GM10266 (cell line): ENCODE measurements around the gene CYREN.
A peak's percentile ranks its signal among the peaks of the same experiment; 100 is the strongest.
"Not testable (repeated sequence)": the region's sequence is repeated elsewhere in the genome, so short reads cannot be mapped to it uniquely, and the experiment has no call there.

Source experiments
- DNase-seq: peaks from one replicate; pipeline ENCODE4 v3.0.0; 2012; ENCODE audit errors: extremely low spot score
- CTCF ChIP-seq: IDR thresholded peaks from 2 replicates; pipeline ENCODE4 v1.5.1; 2012; ENCODE audit warnings: mild to moderate bottlenecking, low read depth; ENCODE audit not compliant: control insufficient read depth, insufficient read depth; ENCODE audit errors: missing control alignments

Gene CYREN

GRCh38 chr7:135174941-135175340 is 4.4 kb upstream of the CYREN start:
- DNase-seq, result no peak
- TF ChIP-seq CTCF, result no peak

GRCh38 chr7:135173916-135174315 is 3.4 kb upstream of the CYREN start:
- not testable (repeated sequence) for DNase-seq

GRCh38 chr7:135171581-135172291 is 1.2 kb upstream of the CYREN start:
- not testable (repeated sequence) for DNase-seq

- not testable (repeated sequence) for DNase-seq
Observed at GRCh38 chr7:135170998-135171481, 533 bp upstream of the CYREN start.

GRCh38 chr7:135169964-135170273 is 588 bp downstream of the CYREN start:
- TF ChIP-seq CTCF, result no peak
- DNase-seq, result no peak

GRCh38 chr7:135169141-135169963 is 1.2 kb downstream of the CYREN start:
- peak; percentile 77 for DNase-seq
- TF ChIP-seq CTCF, result peak; percentile 81

GRCh38 chr7:135168489-135169140 is 1.9 kb downstream of the CYREN start:
- TF ChIP-seq CTCF, result no peak
- DNase-seq, result no peak

- DNase-seq, result no peak
- no peak for TF ChIP-seq CTCF
Observed at GRCh38 chr7:135168001-135168400, 2.5 kb downstream of the CYREN start.
